ENCODE measurements around the gene BICC1.

DNA sequence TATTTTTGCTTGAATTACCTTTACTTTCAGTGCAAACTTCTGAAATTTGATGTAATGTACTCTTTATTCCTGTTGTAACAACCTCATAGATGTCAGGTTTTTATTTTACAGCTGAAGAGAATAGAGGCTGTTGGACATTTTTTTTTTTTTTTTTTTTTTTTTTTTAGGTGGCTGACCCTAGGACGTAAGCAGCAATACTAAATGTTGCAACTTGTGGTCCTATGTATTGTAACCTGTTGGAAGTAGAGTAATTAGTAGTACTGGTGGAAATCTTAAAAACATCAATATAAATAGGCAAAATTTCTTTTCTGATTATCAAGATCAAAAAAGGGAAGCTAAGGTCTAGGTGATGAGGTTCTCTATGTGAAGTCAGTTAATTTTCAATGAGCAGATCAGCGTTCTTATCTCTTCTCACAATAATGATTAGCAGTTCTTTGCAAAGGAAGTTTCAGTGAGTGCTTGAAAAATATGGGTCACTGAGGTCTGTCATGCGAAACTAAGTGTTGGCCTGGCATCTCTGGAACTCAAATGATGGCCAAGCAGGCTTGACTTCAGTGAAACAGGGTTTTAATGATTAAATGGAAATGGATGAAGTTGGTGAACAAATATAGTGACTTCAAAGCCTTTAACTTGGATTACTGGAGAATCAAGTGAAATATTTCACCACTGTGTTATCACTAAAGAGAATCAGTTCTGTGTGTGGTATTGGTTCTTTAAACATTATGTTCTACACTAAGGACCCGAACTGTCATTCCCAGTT lies 42.7 kb downstream of the BICC1 start:
- TF ChIP-seq, protein P1, sequence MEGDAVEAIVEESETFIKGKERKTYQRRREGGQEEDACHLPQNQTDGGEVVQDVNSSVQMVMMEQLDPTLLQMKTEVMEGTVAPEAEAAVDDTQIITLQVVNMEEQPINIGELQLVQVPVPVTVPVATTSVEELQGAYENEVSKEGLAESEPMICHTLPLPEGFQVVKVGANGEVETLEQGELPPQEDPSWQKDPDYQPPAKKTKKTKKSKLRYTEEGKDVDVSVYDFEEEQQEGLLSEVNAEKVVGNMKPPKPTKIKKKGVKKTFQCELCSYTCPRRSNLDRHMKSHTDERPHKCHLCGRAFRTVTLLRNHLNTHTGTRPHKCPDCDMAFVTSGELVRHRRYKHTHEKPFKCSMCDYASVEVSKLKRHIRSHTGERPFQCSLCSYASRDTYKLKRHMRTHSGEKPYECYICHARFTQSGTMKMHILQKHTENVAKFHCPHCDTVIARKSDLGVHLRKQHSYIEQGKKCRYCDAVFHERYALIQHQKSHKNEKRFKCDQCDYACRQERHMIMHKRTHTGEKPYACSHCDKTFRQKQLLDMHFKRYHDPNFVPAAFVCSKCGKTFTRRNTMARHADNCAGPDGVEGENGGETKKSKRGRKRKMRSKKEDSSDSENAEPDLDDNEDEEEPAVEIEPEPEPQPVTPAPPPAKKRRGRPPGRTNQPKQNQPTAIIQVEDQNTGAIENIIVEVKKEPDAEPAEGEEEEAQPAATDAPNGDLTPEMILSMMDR (IDR thresholded peaks at IDR 0.05 in 2 of 3, conservative IDR thresholded peaks at IDR 0.05 in 1 of 3; ENCODE audit: borderline replicate concordance in 1 of 3, insufficient read depth in 1 of 3, low read depth in 2 of 3, low read length in 2 of 3): no peak
- TF ChIP-seq, protein P2, sequence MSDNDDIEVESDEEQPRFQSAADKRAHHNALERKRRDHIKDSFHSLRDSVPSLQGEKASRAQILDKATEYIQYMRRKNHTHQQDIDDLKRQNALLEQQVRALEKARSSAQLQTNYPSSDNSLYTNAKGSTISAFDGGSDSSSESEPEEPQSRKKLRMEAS (IDR thresholded peaks at IDR 0.05): no peak
- TF ChIP-seq EGR1 (IDR thresholded peaks at IDR 0.05; ENCODE audit: low read depth): no peak
- TF ChIP-seq SIN3A (IDR thresholded peaks at IDR 0.05; ENCODE audit: low read depth): no peak
- TF ChIP-seq POLR2A (IDR thresholded peaks at IDR 0.05; ENCODE audit: borderline replicate concordance, extremely low read depth, insufficient read depth, insufficient read length): no peak
